DMS 273 (cell line): ENCODE data around the gene E4F1.

Experiments
- DNase-seq: peaks from one replicate; lab custom pipeline; 2025; ENCODE audit not compliant: unreplicated experiment; lab: John Stamatoyannopoulos, UW

Gene E4F1

GRCh38 chr16:2271848-2272461 lies 48.6 kb downstream of the E4F1 start:
- no peak for DNase-seq

GRCh38 chr16:2273484-2273883 lies 50.1 kb downstream of the E4F1 start:
- peak; percentile 67 for DNase-seq

- peak; percentile 44 for DNase-seq
Observed at GRCh38 chr16:2273931-2274330, 50.5 kb downstream of the E4F1 start.

GRCh38 chr16:2275476-2276367 lies 52.3 kb downstream of the E4F1 start:
- DNase-seq: no peak

GRCh38 chr16:2276368-2277195 lies 53.2 kb downstream of the E4F1 start:
- DNase-seq: no peak

GRCh38 chr16:2277466-2278271 lies 54.3 kb downstream of the E4F1 start:
- DNase-seq: no peak

GRCh38 chr16:2278272-2278608 lies 54.8 kb downstream of the E4F1 start:
- peak; percentile 34 for DNase-seq

GRCh38 chr16:2278956-2279800 lies 55.8 kb downstream of the E4F1 start:
- peak; percentile 71 for DNase-seq

- no peak for DNase-seq
Observed at GRCh38 chr16:2280461-2280860, 57.1 kb downstream of the E4F1 start.

GRCh38 chr16:2280981-2281542 lies 57.7 kb downstream of the E4F1 start:
- DNase-seq: no peak

GRCh38 chr16:2282262-2282661 lies 58.9 kb downstream of the E4F1 start:
- no peak for DNase-seq

- DNase-seq: peak; percentile 93
Observed at GRCh38 chr16:2282866-2283555, 59.6 kb downstream of the E4F1 start.

GRCh38 chr16:2284001-2284770 lies 60.8 kb downstream of the E4F1 start:
- no peak for DNase-seq

- DNase-seq: no peak
Observed at GRCh38 chr16:2284797-2285576, 61.6 kb downstream of the E4F1 start.
